T-helper 22 cell (primary cell): ENCODE measurements around the gene FLRT1.

ENCODE experiments used
- DNase-seq: peaks from one replicate; pipeline ENCODE4 v3.0.0-alpha.2; 2020; ENCODE audit warnings: low read depth

FLRT1 gene

DNA sequence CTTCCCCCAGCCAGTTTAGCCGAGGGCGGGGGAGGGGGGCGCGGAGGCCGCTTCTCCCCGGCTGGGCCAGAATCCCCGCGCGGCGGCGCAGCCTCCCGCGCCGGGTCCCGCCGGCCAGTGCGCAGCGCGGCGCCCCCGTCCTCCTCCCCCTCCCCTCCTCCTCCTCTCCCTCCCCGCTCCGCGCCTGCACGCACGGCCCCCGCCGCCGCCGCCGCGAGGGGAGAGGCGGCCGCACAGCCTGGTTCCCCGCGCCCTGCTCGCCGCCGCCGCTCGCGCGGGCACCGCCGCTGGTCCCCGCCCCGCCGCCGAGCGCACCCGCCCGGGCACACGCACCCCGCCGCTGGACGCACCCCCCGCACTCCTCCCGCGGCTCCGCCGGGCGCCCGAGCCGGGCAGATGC, at the start of gene FLRT1:
Gene FLRT1, plus strand, starts transcription at position 356 of the 400 bp plus-strand sequence. CDS start 80,337 bp downstream, outside the sequence.
- DNase-seq = no peak

DNA sequence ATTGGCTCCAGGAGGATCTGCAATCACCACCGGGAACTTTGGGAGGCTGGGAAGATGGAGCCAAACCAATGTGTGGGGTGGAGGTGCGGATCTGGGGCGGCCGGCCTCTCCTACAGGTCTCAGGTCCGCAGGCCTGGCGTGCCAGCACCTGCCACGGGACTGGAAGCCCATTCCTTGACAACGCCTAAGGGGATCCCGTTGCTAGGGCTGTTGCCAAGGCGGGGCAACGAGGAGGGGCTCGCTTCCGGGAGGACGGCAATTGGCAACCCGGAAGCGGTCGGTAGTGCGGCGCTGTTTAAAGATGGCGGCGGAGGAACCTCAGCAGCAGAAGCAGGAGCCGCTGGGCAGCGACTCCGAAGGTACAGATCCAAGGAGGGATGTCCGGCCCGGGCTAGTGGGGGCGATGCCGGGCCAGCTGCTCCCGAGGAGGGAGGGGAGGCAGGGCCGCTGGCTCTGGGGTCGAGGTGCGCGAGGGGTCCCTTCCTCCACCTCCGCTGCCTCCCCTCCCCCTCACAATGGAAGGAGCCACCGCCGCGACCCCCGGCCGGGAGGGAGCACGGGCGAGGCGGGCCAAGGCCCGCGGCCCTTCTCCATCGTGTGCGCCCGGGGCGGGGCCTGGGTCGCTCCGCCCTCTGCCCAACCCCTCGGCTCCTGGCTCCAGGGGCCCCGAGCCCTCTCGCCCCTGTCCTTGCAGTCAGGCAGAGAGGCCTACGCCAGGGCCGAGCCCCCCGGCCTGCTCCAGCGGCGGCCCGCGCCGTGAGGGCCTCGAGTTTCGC, 49.4 kb upstream of the FLRT1 start, which contains the start of gene OTUB1:
Gene OTUB1, plus strand, starts transcription at position 283 of the 776 bp plus-strand sequence. Its CDS starts 19 bp downstream, at position 302.
- peak; percentile 81 for DNase-seq

- no peak for DNase-seq
Measured at GRCh38 chr11:63986932-63987513, 48.7 kb upstream of the FLRT1 start.

GRCh38 chr11:63991558-63991957, 44.2 kb upstream of the FLRT1 start:
- DNase-seq = no peak

DNA sequence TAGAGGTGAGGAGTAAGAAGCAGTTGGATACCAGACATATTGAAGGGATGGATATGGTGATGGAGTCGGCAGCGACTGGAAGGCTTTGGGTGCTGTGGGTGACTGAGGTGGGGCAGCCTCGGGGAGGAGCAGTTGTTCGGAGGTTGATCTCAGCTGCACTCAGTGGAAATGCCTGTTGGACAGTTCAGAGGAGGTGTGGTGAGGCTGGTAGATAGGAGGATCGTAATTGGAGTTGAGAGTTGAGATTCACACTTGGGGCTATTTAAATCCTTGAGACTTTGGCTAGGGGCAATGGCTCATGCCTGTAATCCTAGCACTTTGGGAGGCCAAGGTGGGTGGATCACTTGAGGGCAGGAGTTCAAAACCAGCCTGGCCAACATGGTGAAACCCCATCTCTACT, 42.6 kb upstream of the FLRT1 start:
- DNase-seq = no peak

- DNase-seq = no peak
Measured at GRCh38 chr11:63993993-63994392, 41.7 kb upstream of the FLRT1 start.

DNA sequence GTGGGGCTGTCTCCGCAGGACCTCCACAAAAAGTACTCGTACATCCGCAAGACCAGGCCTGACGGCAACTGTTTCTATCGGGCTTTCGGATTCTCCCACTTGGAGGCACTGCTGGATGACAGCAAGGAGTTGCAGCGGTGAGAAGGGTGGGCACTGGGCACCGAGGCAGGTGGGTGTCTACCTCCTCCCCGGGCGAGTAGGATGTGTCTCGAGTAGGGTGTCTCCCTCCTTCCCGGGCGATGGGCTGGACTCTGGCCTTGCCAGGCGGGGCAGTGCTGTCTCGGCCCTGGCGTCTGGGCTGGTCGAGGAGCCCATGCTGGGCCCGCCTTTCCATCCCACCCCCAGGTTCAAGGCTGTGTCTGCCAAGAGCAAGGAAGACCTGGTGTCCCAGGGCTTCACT, 39.2 kb upstream of the FLRT1 start:
- DNase-seq = no peak

GRCh38 chr11:63997104-63997700, 38.5 kb upstream of the FLRT1 start:
- DNase-seq = no peak

DNA sequence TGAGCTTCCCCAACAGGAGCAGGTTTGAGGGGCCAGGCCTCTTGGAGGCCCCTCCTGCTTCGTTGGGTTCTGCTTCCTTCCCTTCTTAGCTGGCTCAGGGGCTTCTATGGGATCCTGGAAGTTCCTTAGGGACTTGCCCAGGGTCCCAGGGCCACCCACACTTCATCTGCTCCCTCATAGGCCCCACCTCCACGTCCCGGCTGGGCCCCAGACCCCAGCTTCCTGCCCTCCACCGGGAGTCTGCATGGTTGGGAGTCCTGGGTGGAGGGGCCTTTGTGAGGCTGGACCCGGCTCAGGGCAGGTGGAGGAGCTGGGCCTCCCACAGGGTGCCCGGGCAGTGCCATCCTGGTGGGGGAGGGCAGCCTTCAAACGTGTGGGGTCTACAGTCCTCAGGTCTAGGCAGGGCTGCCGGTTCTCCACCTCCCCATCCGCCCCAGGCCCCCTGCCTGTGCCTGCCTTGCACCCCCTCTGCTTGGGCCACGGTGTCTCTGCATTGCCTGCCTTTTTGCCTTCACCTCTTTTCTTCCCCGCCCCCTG, 37.9 kb upstream of the FLRT1 start:
- no peak for DNase-seq

GRCh38 chr11:63998558-63999348, 37.0 kb upstream of the FLRT1 start:
- DNase-seq = no peak

DNA sequence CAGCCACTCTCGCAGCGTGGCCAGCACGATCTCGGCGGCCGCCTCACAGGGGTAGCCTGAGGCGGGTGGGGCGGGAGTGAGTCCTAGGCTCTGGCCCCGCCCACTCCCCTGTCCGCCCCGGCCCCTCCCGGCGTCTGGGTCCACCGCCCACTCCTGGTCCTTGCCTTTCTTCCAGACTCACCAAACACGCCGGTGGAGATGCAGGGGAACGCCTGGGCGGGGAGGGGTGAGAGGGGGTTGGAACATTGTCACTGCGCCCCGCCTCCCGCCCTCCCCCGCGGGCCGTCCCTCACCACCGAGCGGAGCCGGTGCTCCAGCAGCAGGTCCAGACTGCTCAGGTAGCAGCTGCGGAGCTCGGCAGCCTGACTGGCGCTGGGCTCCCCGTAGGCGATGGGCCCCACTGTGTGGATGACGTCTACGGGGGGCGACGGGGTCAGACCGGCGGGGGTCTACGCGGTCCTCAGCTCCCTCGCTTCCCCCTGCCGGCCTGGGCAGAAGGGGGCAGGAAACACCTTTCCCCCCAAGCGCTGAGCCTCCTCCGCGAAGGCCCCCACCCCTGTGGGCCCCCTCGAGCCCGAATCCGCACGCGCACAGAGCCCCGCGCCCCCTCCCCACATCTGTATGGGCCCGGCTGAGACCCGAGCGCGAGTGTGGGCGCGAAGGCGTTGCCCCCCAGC, 36.2 kb upstream of the FLRT1 start:
- DNase-seq = peak; percentile 42

DNA sequence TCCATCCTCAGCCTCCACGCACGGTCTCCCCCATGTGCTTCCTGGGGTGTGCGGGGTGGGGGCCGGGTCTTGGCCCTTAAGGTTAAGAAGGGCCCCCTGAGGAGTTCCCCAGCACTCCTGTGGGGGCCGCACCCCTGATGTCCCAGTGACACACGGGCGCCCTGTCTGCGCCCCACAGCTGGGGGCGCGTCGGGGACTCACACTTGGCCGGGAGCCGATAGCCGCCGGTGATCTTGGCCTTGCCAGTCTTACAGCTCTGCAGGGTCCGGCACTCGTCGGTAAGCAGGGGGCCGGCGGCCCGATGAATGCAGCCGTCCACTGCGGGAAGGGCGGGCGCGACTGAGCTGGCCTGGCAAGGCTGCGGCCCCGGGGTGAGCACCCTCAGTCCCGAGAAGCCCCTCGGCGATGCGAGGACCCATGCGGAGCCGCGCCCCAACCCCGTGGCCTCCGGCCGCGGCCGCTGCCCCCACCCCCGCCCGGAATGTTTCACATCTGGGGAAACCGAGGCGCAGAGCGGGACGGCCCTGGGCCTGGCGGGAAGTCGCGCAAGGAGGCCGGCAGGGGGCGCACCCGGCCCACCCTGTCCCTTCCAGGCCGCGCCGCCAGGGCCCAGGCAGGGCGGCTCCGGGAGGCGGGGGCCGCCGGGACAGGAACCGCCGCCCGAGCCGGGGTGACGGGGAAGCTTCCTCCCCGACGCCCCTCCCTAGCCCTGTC, 35.5 kb upstream of the FLRT1 start:
- peak; percentile 59 for DNase-seq

DNA sequence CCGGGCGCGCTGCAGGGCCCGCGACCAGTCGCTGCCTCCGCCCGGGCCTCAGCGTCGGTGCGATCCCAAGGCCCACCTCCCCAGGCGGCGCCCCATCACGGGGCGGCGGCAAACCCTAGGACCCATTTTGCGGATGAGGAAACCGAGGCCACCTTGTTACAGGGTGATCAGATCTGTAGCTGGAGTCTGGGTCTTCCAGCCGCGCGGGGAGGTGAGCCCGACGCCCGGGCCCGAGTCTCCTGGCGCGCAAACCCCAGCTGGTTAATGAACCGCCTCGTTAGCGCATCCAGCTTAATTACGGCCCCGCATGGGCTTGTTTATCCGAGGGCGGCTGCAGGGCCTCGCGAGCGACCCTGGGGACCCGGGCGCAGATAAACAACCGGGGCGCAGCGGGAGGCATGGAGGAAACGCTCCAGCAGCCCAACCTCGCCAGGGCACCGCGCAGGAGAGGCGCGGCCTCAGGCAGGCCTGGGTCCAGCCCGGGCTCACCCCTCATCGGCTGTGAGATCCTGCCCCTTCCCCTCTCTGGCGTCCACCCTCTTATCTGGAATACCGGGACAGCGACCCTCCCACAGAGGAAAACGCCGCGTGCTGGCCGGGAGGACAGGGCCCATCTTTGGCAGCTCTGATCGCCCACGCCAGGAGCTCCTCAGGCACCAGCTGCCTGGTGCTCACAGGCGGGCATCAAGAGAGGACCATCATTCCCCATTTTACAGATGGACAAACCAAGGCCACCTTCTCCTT, 34.8 kb upstream of the FLRT1 start:
- DNase-seq = no peak

GRCh38 chr11:64001484-64002420, 34.0 kb upstream of the FLRT1 start:
- DNase-seq = no peak

DNA sequence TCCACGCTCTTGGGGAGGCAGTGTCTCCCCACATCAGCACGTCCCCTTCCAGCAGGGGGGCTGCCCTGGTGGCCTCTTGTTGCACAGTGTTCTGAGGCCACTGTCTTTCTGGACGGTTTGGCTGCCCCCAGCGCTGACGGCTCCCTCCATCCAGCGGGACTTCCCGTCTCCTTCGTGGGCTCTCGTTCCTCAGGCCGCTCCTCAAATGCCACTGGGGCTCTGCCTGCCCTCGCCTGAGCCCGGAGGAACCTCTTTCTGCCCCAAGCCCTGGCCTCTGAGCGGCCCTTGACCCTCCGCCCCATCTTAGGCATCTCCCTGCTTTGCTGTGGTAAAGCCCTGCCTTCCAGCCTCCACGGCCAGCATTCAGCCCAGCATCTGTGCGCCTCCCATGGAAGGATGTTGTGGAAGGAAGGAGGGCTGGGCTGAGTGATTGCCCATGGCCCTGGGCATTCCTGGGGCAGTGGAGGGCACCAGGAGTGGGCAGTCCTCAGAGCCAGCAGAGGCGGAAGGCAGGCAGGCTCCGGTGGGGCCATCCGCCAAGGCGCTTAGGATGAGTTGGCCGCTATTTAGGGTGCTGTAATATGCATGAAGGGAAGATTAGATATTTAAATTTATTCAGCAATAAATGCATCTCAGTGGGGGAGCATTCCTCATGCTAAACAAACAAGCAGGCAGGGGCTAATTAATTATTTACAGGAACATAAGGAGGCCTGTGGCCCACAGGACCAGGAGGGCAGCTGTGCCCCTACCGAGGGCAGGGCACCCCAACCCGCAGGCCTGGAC, 31.7 kb upstream of the FLRT1 start:
- DNase-seq = no peak

DNA sequence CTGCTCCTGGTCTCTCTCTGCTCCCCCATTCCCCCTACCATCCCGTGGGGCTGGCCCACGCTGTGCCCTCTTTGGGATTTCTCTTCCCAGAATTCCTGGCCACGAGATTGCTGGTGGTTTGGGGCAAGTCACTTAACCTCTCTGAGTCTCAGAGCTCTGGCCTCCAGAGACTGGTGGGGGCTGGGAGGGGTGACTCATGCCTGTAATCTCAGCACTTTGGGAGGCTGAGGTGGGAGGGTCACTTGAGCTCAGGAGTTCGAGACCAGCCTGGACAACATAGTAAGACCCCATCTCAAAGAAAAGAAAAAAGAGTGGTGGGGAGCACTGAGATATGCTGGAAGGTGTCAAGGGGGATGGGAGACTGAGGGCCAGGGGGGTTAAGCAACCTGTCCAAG, 31.1 kb upstream of the FLRT1 start:
- DNase-seq = no peak

DNA sequence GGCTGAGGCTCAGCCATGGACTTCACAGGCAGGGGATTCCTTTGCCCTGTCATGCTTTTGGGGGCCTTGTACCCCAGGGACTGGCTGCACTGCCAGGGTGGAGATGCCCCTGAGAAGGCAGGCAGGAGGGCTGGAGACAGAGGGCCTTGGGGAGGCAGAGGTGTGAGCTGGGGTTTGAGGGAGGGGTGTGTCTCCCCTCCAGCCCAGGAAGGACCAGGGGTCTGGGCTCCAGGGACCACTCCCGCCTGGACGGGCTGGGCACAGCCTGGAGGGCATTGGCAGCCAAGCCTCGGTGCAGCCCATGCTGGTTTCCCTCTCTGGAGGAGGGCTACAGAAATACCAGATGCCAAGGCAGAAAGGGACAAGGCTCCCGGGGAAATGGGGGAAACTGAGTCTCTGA, 30.0 kb upstream of the FLRT1 start:
- DNase-seq = no peak

DNA sequence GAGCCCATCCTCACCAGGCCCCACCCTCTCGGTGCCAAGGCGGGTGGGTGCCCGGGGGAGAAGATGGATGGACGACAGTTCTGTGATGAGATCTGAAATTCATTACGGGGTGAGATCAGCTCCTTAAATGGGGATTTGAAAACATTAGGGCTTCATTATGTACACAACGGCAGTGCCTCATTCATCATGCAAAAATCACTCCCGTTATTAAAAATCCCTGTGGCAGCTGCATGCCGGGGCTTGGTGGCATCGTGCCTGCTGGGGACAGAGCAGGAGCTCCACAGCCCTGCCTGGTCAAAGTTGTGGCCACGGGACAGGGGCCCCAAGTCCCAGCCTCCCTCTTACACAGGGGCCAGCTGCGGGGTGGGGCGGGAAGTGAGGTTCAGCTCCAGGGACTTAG, 29.3 kb upstream of the FLRT1 start:
- no peak for DNase-seq
